ENCODE measurements around the gene MOCS3.

The MOCS3 gene

GRCh38 chr20:51008718-51009117 is 50.1 kb downstream of the MOCS3 start:
- no peak for DNase-seq (ENCODE audit: low read depth, low spot score)
- Histone ChIP-seq H3K9me3 (ENCODE audit: low read depth, low read length) (no peaks in the 10 kb centered on the region), H3K27ac (no peak overlapping the region), H3K4me3 (no peak overlapping the region), H3K36me3 (ENCODE audit: insufficient read depth, low read length) (no peaks in the 10 kb centered on the region; the same call in 1 of the 2 replicates), H3K9ac (ENCODE audit: insufficient read length) (no peak overlapping the region)
- TF ChIP-seq EZH2 (IDR thresholded peaks at IDR 0.05) (no peak), POLR2AphosphoS5 (IDR thresholded peaks at IDR 0.05; ENCODE audit: borderline replicate concordance, low read depth, low read length) (no peak), FOXP2 (optimal IDR thresholded peaks at IDR 0.05; ENCODE audit: control extremely low read depth, extremely low read length, insufficient read depth) (no peak)

DNA sequence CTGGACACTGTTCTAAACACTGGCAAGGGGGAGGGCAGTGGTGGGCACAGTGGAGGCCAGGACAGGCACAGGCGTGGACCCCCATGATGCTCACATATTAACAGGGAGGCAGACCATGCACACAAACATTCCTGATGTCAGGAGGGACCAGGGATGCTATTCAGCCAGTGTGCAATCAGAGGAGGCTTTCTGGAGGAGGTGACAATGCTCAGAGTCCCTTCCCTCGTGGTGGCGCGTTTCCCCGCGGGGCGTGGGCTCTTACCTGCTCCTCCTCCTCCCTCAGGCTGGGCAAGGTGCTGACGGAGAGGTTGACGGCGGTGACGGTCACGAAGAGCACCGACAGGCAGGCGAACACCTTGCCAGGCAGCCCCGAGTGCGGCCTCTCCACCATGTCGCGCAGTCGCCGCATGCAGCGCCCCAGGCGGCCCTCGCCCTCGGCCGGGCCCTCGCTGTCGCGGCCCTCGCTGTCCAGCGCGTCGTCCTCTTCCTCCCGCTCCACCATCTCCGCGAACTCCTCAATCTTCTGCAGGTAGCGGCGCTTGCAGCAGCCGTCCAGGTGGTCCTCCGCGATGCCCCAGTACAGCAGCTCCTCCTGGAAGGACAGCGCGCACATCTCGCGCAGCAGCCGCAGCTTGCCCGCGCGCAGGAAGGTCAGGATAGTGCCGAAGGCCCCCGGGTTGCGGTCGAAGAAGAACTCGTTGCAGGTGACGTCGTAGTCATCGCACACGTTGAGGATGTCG is 50.9 kb downstream of the MOCS3 start:
- no peak overlapping the region for H3K9ac ChIP-seq (ENCODE audit: insufficient read length)
- H3K9me3 ChIP-seq (ENCODE audit: low read depth, low read length), result no peaks in the 10 kb centered on the region
- no peak for DNase-seq (ENCODE audit: low read depth, low spot score)
- no peak for TF ChIP-seq EZH2 (IDR thresholded peaks at IDR 0.05)
- TF ChIP-seq POLR2AphosphoS5 (IDR thresholded peaks at IDR 0.05; ENCODE audit: borderline replicate concordance, low read depth, low read length), result no peak
- TF ChIP-seq FOXP2 (optimal IDR thresholded peaks at IDR 0.05; ENCODE audit: control extremely low read depth, extremely low read length, insufficient read depth), result no peak
- no peak overlapping the region for H3K27ac ChIP-seq
- no peak overlapping the region for H3K4me3 ChIP-seq
- H3K36me3 ChIP-seq (ENCODE audit: insufficient read depth, low read length), result no peaks in the 10 kb centered on the region

DNA sequence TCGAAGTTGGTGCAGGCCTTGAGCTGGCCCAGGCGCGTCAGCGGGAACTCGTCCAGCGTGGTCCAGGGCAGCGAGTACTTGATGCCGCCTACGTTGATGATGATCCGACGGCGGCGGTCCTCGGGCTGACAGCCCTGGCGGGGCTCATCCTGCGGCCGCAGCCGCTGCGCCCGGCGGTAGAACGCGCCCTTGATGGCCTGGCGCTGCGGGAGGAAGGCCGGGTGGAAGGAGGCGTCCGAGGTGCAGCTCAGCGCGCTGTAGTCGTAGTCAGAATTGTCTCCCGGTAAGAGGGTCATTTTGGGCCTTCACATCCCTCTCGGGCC is 51.4 kb downstream of the MOCS3 start:
- Histone ChIP-seq H3K4me3 (no peak overlapping the region), H3K36me3 (ENCODE audit: insufficient read depth, low read length) (no peaks in the 10 kb centered on the region), H3K9me3 (ENCODE audit: low read depth, low read length) (no peaks in the 10 kb centered on the region), H3K9ac (ENCODE audit: insufficient read length) (no peak overlapping the region), H3K27ac (no peak overlapping the region)
- DNase-seq (ENCODE audit: low read depth, low spot score), result no peak
- TF ChIP-seq EZH2 (IDR thresholded peaks at IDR 0.05) (no peak), FOXP2 (optimal IDR thresholded peaks at IDR 0.05; ENCODE audit: control extremely low read depth, extremely low read length, insufficient read depth) (no peak), POLR2AphosphoS5 (IDR thresholded peaks at IDR 0.05; ENCODE audit: borderline replicate concordance, low read depth, low read length) (no peak)

- Histone ChIP-seq H3K36me3 (ENCODE audit: insufficient read depth, low read length) (no peaks in the 10 kb centered on the region), H3K27ac (no peak overlapping the region), H3K9me3 (ENCODE audit: low read depth, low read length) (no peaks in the 10 kb centered on the region), H3K4me3 (no peak overlapping the region), H3K9ac (ENCODE audit: insufficient read length) (no peak overlapping the region)
- DNase-seq (ENCODE audit: low read depth, low spot score), result no peak
- TF ChIP-seq POLR2AphosphoS5 (IDR thresholded peaks at IDR 0.05; ENCODE audit: borderline replicate concordance, low read depth, low read length) (no peak), FOXP2 (optimal IDR thresholded peaks at IDR 0.05; ENCODE audit: control extremely low read depth, extremely low read length, insufficient read depth) (no peak), EZH2 (IDR thresholded peaks at IDR 0.05) (no peak)
Observed at GRCh38 chr20:51010932-51011331, 52.3 kb downstream of the MOCS3 start.

DNA sequence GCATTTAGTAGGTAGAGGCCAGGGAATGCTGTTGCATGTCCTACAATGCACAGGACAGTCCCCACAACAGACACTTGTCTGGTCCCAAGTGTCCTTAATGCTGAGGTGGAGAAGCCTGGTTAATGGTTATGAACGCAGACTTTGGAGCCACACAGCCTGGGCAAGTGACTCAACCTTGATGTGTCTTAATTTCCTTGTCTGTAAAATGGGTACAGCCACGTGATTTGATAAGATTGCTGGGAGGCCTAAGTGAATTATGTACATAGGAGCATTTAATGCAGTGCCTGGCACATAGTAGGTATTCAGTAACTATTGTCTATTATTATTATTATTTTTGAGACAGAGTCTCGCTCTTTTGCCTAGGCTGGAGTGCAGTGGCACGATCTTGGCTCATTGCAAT is 52.9 kb downstream of the MOCS3 start:
- H3K4me3 ChIP-seq, result no peak overlapping the region
- TF ChIP-seq FOXP2 (optimal IDR thresholded peaks at IDR 0.05; ENCODE audit: control extremely low read depth, extremely low read length, insufficient read depth) (no peak), POLR2AphosphoS5 (IDR thresholded peaks at IDR 0.05; ENCODE audit: borderline replicate concordance, low read depth, low read length) (no peak), EZH2 (IDR thresholded peaks at IDR 0.05) (no peak)
- no peaks in the 10 kb centered on the region for H3K9me3 ChIP-seq (ENCODE audit: low read depth, low read length)
- no peak overlapping the region for H3K9ac ChIP-seq (ENCODE audit: insufficient read length)
- H3K36me3 ChIP-seq (ENCODE audit: insufficient read depth, low read length), result no peaks in the 10 kb centered on the region
- no peak overlapping the region for H3K27ac ChIP-seq
- no peak for DNase-seq (ENCODE audit: low read depth, low spot score)

DNA sequence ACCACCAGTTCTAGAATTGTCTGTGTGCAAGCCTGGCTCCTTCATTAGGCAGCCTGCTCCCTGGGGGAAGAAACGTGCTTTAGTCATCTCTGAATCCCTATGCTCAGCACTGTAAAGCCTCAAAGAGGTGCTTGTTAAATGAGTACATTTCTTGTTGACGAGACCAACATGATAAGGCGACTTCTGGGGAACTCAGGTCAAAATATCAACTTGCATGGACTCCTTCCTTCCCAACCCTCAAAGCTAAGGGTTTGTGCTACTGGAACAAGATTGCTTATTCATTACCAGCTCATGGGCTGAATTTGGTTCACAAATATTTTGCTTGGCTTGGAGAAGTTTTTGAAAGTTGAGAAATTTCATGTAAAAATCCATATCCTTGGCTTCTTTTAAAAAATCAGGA is 53.7 kb downstream of the MOCS3 start:
- Histone ChIP-seq H3K27ac (no peak overlapping the region), H3K4me3 (no peak overlapping the region), H3K9me3 (ENCODE audit: low read depth, low read length) (no peaks in the 10 kb centered on the region), H3K9ac (ENCODE audit: insufficient read length) (no peak overlapping the region), H3K36me3 (ENCODE audit: insufficient read depth, low read length) (no peaks in the 10 kb centered on the region)
- no peak for TF ChIP-seq POLR2AphosphoS5 (IDR thresholded peaks at IDR 0.05; ENCODE audit: borderline replicate concordance, low read depth, low read length)
- no peak for TF ChIP-seq FOXP2 (optimal IDR thresholded peaks at IDR 0.05; ENCODE audit: control extremely low read depth, extremely low read length, insufficient read depth)
- no peak for TF ChIP-seq EZH2 (IDR thresholded peaks at IDR 0.05)
- no peak for DNase-seq (ENCODE audit: low read depth, low spot score)

Measured in SK-N-MC (cell line).